Measurements from ENCODE around the gene FARP1. TPM values are rescaled to one million over a fixed set of nuclear protein-coding genes. Genes with fewer than 3 reads are reported as not detected.

FARP1 gene
- total RNA-seq, 1 donor from 2014 or later, result 278 TPM

GRCh38 chr13:98403076-98403475 lies 260.2 kb downstream of the FARP1 start:
- Mint-ChIP-seq H3K27me3 (no peaks in the 10 kb centered on the region), H3K36me3 (ENCODE audit: insufficient read depth) (peaks cover 24% of the 10 kb centered on the region), H3K4me1 (ENCODE audit: low read depth) (peaks cover 57% of the 10 kb centered on the region), H3K9me3 (ENCODE audit: low read depth) (no peaks in the 10 kb centered on the region), H3K4me3 (ENCODE audit: low read depth) (no peak overlapping the region), H3K27ac (no peak overlapping the region)
- no peak for DNase-seq (ENCODE audit: low spot score, unreplicated experiment)
- TF ChIP-seq CTCF (IDR thresholded peaks at IDR 0.05; ENCODE audit: unreplicated experiment), result no peak

- peaks cover 53% of the 10 kb centered on the region for H3K4me1 Mint-ChIP-seq (ENCODE audit: low read depth)
- H3K27me3 Mint-ChIP-seq, result no peaks in the 10 kb centered on the region
- no peak for DNase-seq (ENCODE audit: low spot score, unreplicated experiment)
- H3K9me3 Mint-ChIP-seq (ENCODE audit: low read depth), result no peaks in the 10 kb centered on the region
- peaks cover 31% of the 10 kb centered on the region for H3K36me3 Mint-ChIP-seq (ENCODE audit: insufficient read depth)
- peak overlapping the region; percentile 84 for H3K27ac Mint-ChIP-seq
- no peak for TF ChIP-seq CTCF (IDR thresholded peaks at IDR 0.05; ENCODE audit: unreplicated experiment)
- peak overlapping the region; percentile 8 for H3K4me3 Mint-ChIP-seq (ENCODE audit: low read depth)
These were observed 262.2 kb downstream of the FARP1 start for GRCh38 chr13:98405107-98405571.

GRCh38 chr13:98405690-98406344 lies 262.9 kb downstream of the FARP1 start:
- no peaks in the 10 kb centered on the region for H3K27me3 Mint-ChIP-seq
- peaks cover 32% of the 10 kb centered on the region for H3K36me3 Mint-ChIP-seq (ENCODE audit: insufficient read depth)
- TF ChIP-seq CTCF (IDR thresholded peaks at IDR 0.05; ENCODE audit: unreplicated experiment), result no peak
- no peak for DNase-seq (ENCODE audit: low spot score, unreplicated experiment)
- H3K4me1 Mint-ChIP-seq (ENCODE audit: low read depth), result peaks cover 47% of the 10 kb centered on the region
- H3K27ac Mint-ChIP-seq, result peak overlapping the region; percentile 94
- H3K9me3 Mint-ChIP-seq (ENCODE audit: low read depth), result no peaks in the 10 kb centered on the region
- no peak overlapping the region for H3K4me3 Mint-ChIP-seq (ENCODE audit: low read depth)

DNA sequence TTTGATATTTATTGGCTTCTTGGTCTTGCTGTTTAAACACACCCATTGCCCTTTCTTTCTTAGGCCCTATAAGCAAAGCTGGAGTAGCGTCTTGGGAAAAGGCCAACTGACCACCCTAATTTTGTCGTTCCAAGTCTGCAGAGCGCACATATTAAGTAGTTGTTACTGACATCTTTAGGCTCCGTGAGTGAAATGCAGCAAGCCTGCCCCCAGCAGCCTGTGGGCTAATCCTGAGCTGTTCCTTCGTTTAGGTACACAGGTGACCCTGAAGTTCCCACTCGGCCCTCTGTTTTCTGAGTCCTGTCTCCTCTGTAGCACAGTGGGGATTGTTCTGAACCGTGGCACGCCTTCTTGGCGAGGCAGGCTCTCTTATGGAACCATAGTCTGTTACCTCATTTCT lies 263.5 kb downstream of the FARP1 start:
- no peak for TF ChIP-seq CTCF (IDR thresholded peaks at IDR 0.05; ENCODE audit: unreplicated experiment)
- peak overlapping the region; percentile 94 for H3K27ac Mint-ChIP-seq
- H3K4me3 Mint-ChIP-seq (ENCODE audit: low read depth), result no peak overlapping the region
- H3K36me3 Mint-ChIP-seq (ENCODE audit: insufficient read depth), result peaks cover 36% of the 10 kb centered on the region
- H3K9me3 Mint-ChIP-seq (ENCODE audit: low read depth), result no peaks in the 10 kb centered on the region
- H3K4me1 Mint-ChIP-seq (ENCODE audit: low read depth), result peaks cover 46% of the 10 kb centered on the region
- DNase-seq (ENCODE audit: low spot score, unreplicated experiment), result no peak
- no peaks in the 10 kb centered on the region for H3K27me3 Mint-ChIP-seq

- no peak for TF ChIP-seq CTCF (IDR thresholded peaks at IDR 0.05; ENCODE audit: unreplicated experiment)
- H3K27ac Mint-ChIP-seq, result peak overlapping the region; percentile 94
- DNase-seq (ENCODE audit: low spot score, unreplicated experiment), result no peak
- no peaks in the 10 kb centered on the region for H3K27me3 Mint-ChIP-seq
- peaks cover 37% of the 10 kb centered on the region for H3K36me3 Mint-ChIP-seq (ENCODE audit: insufficient read depth)
- peak overlapping the region; percentile 14 for H3K4me3 Mint-ChIP-seq (ENCODE audit: low read depth)
- no peaks in the 10 kb centered on the region for H3K9me3 Mint-ChIP-seq (ENCODE audit: low read depth)
- H3K4me1 Mint-ChIP-seq (ENCODE audit: low read depth), result peaks cover 46% of the 10 kb centered on the region
These were observed 264.1 kb downstream of the FARP1 start for GRCh38 chr13:98406971-98407370.
